B cell (primary cell): ENCODE measurements around the gene IL34. TPM values are rescaled to one million over a fixed set of nuclear protein-coding genes. Genes with fewer than 3 reads are reported as not detected.

Source experiments
- ATAC-seq: fragments of 200-7000 bp; cut with Tn5 transposase; one replicate; pipeline ENCODE4 v1.10.0; 2021; ENCODE audit warnings: low read depth, mild to moderate bottlenecking, moderate number of reproducible peaks, moderate library complexity
- CTCF ChIA-PET: fragments of 350-600 bp; sonication (Branson Sonifier 250); formaldehyde crosslinking; loops from one replicate; lab custom pipeline; 2021; ENCODE audit warnings: antibody characterized with exemption, inconsistent platforms; lab: Charles Lee
- POLR2A ChIA-PET: fragments of 350-600 bp; sonication (Branson Sonifier 250); formaldehyde crosslinking; loops from one replicate; lab custom pipeline; 2021; ENCODE audit warnings: antibody characterized with exemption; lab: Charles Lee
- DNase-seq: peaks from one replicate; pipeline ENCODE4 v3.0.0; 2013
- H2AFZ ChIP-seq: 2 replicates; pipeline ENCODE4 v1.6.1; 2012; ENCODE audit warnings: mild to moderate bottlenecking, low read depth, low read length; ENCODE audit not compliant: insufficient read depth, poor library complexity, severe bottlenecking
- H3K27ac ChIP-seq, 2 donors: 1 replicate in 1 of 2; 2 replicates in 1 of 2; pipeline ENCODE4 v1.5.1; 2012 to 2013; ENCODE audit warnings: low read length in 2 of 2, mild to moderate bottlenecking in 2 of 2, moderate library complexity in 1 of 2
- H3K27me3 ChIP-seq, 4 experiments: fragments of 200-600 bp in 1 of 4; sonication (generic) in 1 of 4; replicated peaks in 1 of 4; 1 replicate in 2 of 4; 2 replicates in 2 of 4; pipeline versions ENCODE4 v1.6.1 to v1.7.0; 2013 to 2016; ENCODE audit warnings: low read length in 3 of 4, mild to moderate bottlenecking in 2 of 4, mixed read lengths in 1 of 4, moderate library complexity in 1 of 4; ENCODE audit not compliant: insufficient read depth in 4 of 4, control insufficient read depth in 3 of 4; ENCODE audit errors: control extremely low read depth in 1 of 4
- H3K36me3 ChIP-seq, 2 experiments: replicated peaks in 1 of 2; 1 replicate in 1 of 2; 2 replicates in 1 of 2; pipeline versions ENCODE4 v1.6.1 to v1.7.1; 2013; ENCODE audit warnings: low read length in 1 of 2; ENCODE audit not compliant: insufficient read depth in 2 of 2, control insufficient read depth in 1 of 2; ENCODE audit errors: control extremely low read depth in 1 of 2, extremely low read depth in 1 of 2
- H3K4me1 ChIP-seq, 2 donors: fragments of 200-600 bp in 1 of 2; sonication (generic) in 1 of 2; 1 replicate in 1 of 2; 2 replicates in 1 of 2; pipeline versions ENCODE4 v1.5.1 to v1.6.1; 2013 to 2017; ENCODE audit warnings: low read length in 2 of 2; ENCODE audit not compliant: control insufficient read depth in 2 of 2, insufficient read depth in 2 of 2
- H3K4me2 ChIP-seq: replicated peaks from 2 replicates; pipeline ENCODE3; 2012; ENCODE audit warnings: mild to moderate bottlenecking, low read depth, low read length; ENCODE audit not compliant: poor library complexity, severe bottlenecking
- H3K4me3 ChIP-seq, 5 experiments: fragments of 200-600 bp in 1 of 5; sonication (generic) in 1 of 5; 1 replicate in 3 of 5; 2 replicates in 2 of 5; pipeline versions ENCODE4 v1.5.1 to v1.7.0; 2011 to 2016; ENCODE audit warnings: low read length in 4 of 5, mild to moderate bottlenecking in 4 of 5, low read depth in 2 of 5, control low read depth in 1 of 5, moderate library complexity in 1 of 5; ENCODE audit not compliant: insufficient read depth in 1 of 5; ENCODE audit errors: control extremely low read depth in 1 of 5, extremely low read depth in 1 of 5
- H3K79me2 ChIP-seq: fragments of 200-600 bp; sonication (generic); one replicate; pipeline ENCODE4 v1.6.0; 2016; ENCODE audit warnings: low read length; ENCODE audit not compliant: control insufficient read depth, insufficient read depth
- H3K9ac ChIP-seq: fragments of 200-600 bp; sonication (generic); 2 replicates; pipeline ENCODE4 v1.6.1; 2017; ENCODE audit warnings: mild to moderate bottlenecking, low read length, moderate library complexity
- H3K9me3 ChIP-seq, 3 donors: one replicate each; pipeline versions ENCODE4 v1.6.1 to v1.7.1; 2013; ENCODE audit warnings: low read length in 2 of 3; ENCODE audit not compliant: control insufficient read depth in 2 of 3, insufficient read depth in 1 of 3; ENCODE audit errors: control extremely low read depth in 1 of 3
- H4K20me1 ChIP-seq: 2 replicates; pipeline ENCODE4 v1.6.0; 2012; ENCODE audit warnings: mild to moderate bottlenecking, low read length; ENCODE audit not compliant: insufficient read depth, control insufficient read depth, poor library complexity, severe bottlenecking
- H3K27ac Mint-ChIP-seq: one replicate; pipeline ENCODE4 v1.8.0; 2021; ENCODE audit warnings: mixed read lengths
- H3K27me3 Mint-ChIP-seq: one replicate; pipeline ENCODE4 v1.8.0; 2021; ENCODE audit warnings: mixed read lengths
- H3K4me1 Mint-ChIP-seq: one replicate; pipeline ENCODE4 v1.8.0; 2021; ENCODE audit warnings: mixed read lengths
- H3K4me3 Mint-ChIP-seq: one replicate; pipeline ENCODE4 v1.8.0; 2021; ENCODE audit warnings: mixed read lengths
- H3K9me3 Mint-ChIP-seq: one replicate; pipeline ENCODE4 v1.8.0; 2022; ENCODE audit warnings: mixed read lengths; ENCODE audit not compliant: insufficient read depth
- CTCF ChIP-seq: fragments of 200-600 bp; IDR thresholded peaks from one replicate; pipeline ENCODE4 v1.8.0; 2022; ENCODE audit warnings: antibody characterized with exemption, mild to moderate bottlenecking
- EZH2 ChIP-seq: IDR thresholded peaks from 2 replicates; pipeline ENCODE4 v1.6.1; 2012; ENCODE audit warnings: borderline replicate concordance, low read depth, mild to moderate bottlenecking, moderate library complexity, low read length; ENCODE audit not compliant: insufficient read depth, poor library complexity, severe bottlenecking
- WGBS: methylation state at CpG from one replicate; pipeline ENCODE4 v1.1.5; 2013; ENCODE audit warnings: missing lambda C conversion rate; ENCODE audit not compliant: insufficient coverage; 5-methylcytosine and 5-hydroxymethylcytosine counted together
- intact Hi-C: fragments of 100-400 bp; cut with micrococcal nuclease; formaldehyde crosslinking; loops from one replicate; pipeline ENCODE4 v1.10.0; 2022
- polyA plus RNA-seq: library from polyadenylated mRNA; depleted of rRNA; stranded (reverse); fragments of >200 nt; gene quantifications from 2 replicates; pipeline ENCODE4 v1.2.3, GENCODE V29; 2012
- total RNA-seq, 2 donors: library from RNA; stranded (reverse); fragments of 120-200 nt in 1 of 2; gene quantifications; 1 replicate in 1 of 2; 2 replicates in 1 of 2; pipeline versions ENCODE4 v1.2.3 to v1.2.4, GENCODE V29; 2013 to 2022

Gene IL34
- total and polyA plus RNA-seq, 2 donors (not counting 1 experiment from before 2014, with no cell fraction given), result 0.09 TPM; not detected in 1

- no peaks in the 10 kb centered on the region for H3K27me3 Mint-ChIP-seq
- no peaks in the 10 kb centered on the region for H3K79me2 ChIP-seq
- ATAC-seq (no peak), DNase-seq (no peak)
- H3K9me3 Mint-ChIP-seq, result no peaks in the 10 kb centered on the region
- H3K9ac ChIP-seq, result no peak overlapping the region
- intact Hi-C loops, result no loop called here
- H3K27ac ChIP-seq, result no peak overlapping the region
- WGBS, result 89% methylated on average over 21 of the region's 21 CpGs
- H3K9me3 ChIP-seq, result no peaks in the 10 kb centered on the region
- no peak overlapping the region for H3K4me3 ChIP-seq
- no peak overlapping the region for H3K4me3 Mint-ChIP-seq
- no peaks in the 10 kb centered on the region for H3K4me1 ChIP-seq
- H3K36me3 ChIP-seq, result no peaks in the 10 kb centered on the region
- no peaks in the 10 kb centered on the region for H4K20me1 ChIP-seq
- ChIA-PET CTCF (no interaction called here), POLR2A (no interaction called here)
- H3K27ac Mint-ChIP-seq, result no peak overlapping the region
- H2AFZ ChIP-seq, result no peak overlapping the region
- no peak for TF ChIP-seq EZH2
- TF ChIP-seq CTCF, result no peak
- H3K4me2 ChIP-seq, result no peak overlapping the region
- no peaks in the 10 kb centered on the region for H3K27me3 ChIP-seq
- H3K4me1 Mint-ChIP-seq, result no peaks in the 10 kb centered on the region
Measured at GRCh38 chr16:70661918-70662641, 15.7 kb downstream of the IL34 start.

- no peaks in the 10 kb centered on the region for H3K36me3 ChIP-seq
- H3K9me3 Mint-ChIP-seq, result no peaks in the 10 kb centered on the region
- H3K9me3 ChIP-seq, result no peaks in the 10 kb centered on the region
- no peaks in the 10 kb centered on the region for H3K79me2 ChIP-seq
- H3K27ac Mint-ChIP-seq, result no peak overlapping the region
- WGBS, result 87% methylated on average over 7 of the region's 13 CpGs
- POLR2A ChIA-PET, result no interaction called here
- intact Hi-C loops, result no loop called here
- DNase-seq (no peak), ATAC-seq (no peak)
- no peak overlapping the region for H3K4me3 ChIP-seq
- H3K27me3 ChIP-seq, result no peaks in the 10 kb centered on the region
- H3K27me3 Mint-ChIP-seq, result no peaks in the 10 kb centered on the region
- H3K27ac ChIP-seq, result no peak overlapping the region
- H3K4me2 ChIP-seq, result no peak overlapping the region
- H3K4me1 Mint-ChIP-seq, result no peaks in the 10 kb centered on the region
- CTCF ChIA-PET, result no interaction called here
- H2AFZ ChIP-seq, result no peak overlapping the region
- no peak overlapping the region for H3K9ac ChIP-seq
- H3K4me3 Mint-ChIP-seq, result no peak overlapping the region
- TF ChIP-seq EZH2 (no peak), CTCF (no peak)
- H3K4me1 ChIP-seq, result no peaks in the 10 kb centered on the region
- H4K20me1 ChIP-seq, result no peaks in the 10 kb centered on the region
Measured at GRCh38 chr16:70662991-70663523, 16.7 kb downstream of the IL34 start.
